ENCODE results near the gene IPO5. TPM values are rescaled to one million over a fixed set of nuclear protein-coding genes. Genes with fewer than 3 reads are reported as not detected.

IPO5 gene
- total RNA-seq, 1 donor from 2014 or later, result 83.6 TPM

DNA sequence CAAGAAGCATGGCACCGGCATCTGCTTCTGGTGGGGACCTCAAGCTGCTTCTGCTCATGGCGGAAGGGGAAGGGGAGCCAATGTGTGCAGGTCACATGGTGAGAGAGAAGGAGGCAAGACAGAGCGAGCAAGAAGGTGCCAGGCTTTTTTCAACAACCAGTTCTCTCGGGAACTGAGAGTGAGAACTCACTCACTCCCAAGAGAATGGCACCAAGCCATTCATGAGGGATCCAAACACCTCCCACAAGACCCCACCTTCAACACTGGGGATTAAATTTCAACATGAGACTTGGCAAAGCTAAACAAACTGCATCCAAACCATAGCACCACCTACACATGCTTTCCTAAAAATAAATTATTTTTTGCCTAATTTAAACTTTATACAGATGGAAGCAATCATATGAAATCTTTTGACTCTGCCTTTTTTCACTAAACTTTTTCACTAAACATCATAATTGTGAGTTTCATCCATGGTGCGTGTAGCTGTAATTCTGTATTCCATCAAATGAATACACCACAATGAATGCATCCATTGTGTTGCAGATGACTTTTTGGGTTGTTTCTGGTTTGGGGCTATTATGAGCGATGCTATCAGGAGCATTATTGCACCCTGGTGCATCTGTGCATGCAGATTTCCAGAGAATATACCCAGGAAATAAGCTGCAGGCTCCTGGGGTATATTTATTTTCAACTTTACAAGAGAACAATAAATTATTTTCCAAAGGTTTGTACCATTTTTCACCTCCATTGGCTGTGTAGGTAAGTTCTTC, 14.6 kb upstream of the IPO5 start:
- Histone ChIP-seq H3K27me3 (ENCODE audit: low read depth) (no peaks in the 10 kb centered on the region), H3K36me3 (no peaks in the 10 kb centered on the region), H3K4me1 (no peaks in the 10 kb centered on the region), H3K4me3 (no peak overlapping the region), H3K27ac (no peak overlapping the region), H3K9me3 (no peaks in the 10 kb centered on the region)
- no peak for DNase-seq
- intact Hi-C loops (cut with DNase I), result no loop called here
- TF ChIP-seq, protein P1, sequence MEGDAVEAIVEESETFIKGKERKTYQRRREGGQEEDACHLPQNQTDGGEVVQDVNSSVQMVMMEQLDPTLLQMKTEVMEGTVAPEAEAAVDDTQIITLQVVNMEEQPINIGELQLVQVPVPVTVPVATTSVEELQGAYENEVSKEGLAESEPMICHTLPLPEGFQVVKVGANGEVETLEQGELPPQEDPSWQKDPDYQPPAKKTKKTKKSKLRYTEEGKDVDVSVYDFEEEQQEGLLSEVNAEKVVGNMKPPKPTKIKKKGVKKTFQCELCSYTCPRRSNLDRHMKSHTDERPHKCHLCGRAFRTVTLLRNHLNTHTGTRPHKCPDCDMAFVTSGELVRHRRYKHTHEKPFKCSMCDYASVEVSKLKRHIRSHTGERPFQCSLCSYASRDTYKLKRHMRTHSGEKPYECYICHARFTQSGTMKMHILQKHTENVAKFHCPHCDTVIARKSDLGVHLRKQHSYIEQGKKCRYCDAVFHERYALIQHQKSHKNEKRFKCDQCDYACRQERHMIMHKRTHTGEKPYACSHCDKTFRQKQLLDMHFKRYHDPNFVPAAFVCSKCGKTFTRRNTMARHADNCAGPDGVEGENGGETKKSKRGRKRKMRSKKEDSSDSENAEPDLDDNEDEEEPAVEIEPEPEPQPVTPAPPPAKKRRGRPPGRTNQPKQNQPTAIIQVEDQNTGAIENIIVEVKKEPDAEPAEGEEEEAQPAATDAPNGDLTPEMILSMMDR (IDR thresholded peaks at IDR 0.05), result no peak
- ATAC-seq, result no peak

DNA sequence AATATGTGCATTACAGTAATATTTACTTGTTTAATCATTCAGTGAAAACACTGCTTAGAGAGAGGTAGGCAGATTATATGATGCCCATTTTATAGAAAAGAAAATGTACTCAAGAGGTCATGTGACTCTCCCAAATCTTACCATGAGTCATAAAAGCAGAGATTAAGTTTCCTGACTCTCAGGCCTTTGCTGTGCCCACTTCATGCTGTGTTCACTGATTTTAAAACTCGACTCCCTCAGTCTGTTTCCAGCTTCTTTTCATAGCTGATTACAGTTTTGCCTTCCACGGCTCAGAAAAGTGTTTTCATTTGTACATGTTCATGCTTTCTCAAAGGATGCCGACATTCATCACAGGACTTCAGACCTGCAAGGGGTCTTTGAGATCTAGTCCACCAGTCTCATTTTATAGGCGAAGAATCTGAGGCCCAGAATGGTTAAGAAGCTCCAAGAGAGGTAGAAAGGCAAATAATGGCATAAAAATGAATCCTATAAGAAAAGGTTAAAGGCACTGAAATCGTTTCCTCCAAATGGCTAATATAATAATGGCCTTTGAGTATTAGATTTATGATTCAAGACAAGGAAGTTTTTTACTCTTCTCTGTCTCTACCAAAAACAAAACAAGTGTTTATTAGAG, 9.0 kb upstream of the IPO5 start:
- Histone ChIP-seq H3K4me3 (no peak overlapping the region), H3K27me3 (ENCODE audit: low read depth) (no peaks in the 10 kb centered on the region), H3K27ac (no peak overlapping the region), H3K9me3 (no peaks in the 10 kb centered on the region), H3K4me1 (no peaks in the 10 kb centered on the region), H3K36me3 (no peaks in the 10 kb centered on the region)
- DNase-seq, result no peak
- TF ChIP-seq, protein P1 (IDR thresholded peaks at IDR 0.05), result no peak
- no peak for ATAC-seq
- intact Hi-C loops (cut with DNase I), result no loop called here

DNA sequence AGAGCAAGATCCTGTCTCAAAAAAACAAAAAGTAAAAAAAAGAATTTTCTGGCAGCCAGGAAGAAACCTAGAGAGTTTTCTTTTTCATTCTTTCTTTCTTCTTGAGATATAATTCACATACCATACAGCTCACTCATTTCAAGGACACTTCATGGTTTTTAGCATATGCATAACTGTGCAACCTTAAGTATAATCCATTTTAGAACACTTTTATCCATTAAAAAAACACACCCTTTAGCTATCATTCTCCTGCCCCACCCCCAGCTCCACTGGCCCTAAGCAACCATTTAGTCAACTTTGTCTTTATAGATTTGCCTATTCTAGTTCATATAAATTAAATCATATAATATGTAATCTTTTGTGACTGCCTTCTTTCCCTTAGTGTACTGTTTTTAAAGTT, 8.1 kb upstream of the IPO5 start:
- Histone ChIP-seq H3K27me3 (ENCODE audit: low read depth) (no peaks in the 10 kb centered on the region), H3K9me3 (no peaks in the 10 kb centered on the region), H3K4me1 (no peaks in the 10 kb centered on the region), H3K4me3 (no peak overlapping the region), H3K27ac (no peak overlapping the region), H3K36me3 (no peaks in the 10 kb centered on the region)
- DNase-seq (no peak), ATAC-seq (no peak)
- intact Hi-C loops (cut with DNase I), result no loop called here
- TF ChIP-seq, protein P1 (IDR thresholded peaks at IDR 0.05), result no peak

DNA sequence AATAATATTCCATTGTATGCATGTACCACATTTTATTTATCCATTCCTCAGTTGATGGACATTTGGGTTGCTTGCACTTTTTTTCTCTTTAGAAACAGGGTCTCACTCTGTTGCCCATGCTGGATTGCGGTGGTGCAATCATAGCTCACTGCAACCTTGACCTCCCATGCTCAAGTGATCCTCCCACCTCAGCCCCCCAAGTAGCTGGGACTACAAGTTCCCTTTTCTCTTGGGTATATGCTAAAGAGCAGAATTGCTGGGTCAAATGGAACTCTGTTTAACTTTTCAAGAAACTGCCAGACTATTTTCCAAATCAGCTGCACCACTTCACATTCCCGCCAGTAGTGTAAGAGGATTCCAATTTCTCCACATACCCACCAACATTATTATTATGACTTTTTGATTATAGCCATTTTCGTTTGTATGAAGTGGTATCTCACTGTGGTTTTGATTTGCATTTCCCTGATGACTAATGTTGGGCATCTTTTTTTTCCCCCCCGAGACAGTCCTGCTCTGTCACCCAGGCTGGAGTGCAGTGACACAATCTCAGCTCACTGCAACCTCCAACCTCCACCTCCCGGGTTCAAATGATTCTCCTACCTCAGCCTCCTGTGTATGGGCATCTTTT, 7.6 kb upstream of the IPO5 start:
- no peak for ATAC-seq
- H3K4me1 ChIP-seq, result no peaks in the 10 kb centered on the region
- no peaks in the 10 kb centered on the region for H3K36me3 ChIP-seq
- TF ChIP-seq, protein P1 (IDR thresholded peaks at IDR 0.05), result no peak
- no peak overlapping the region for H3K27ac ChIP-seq
- no peak overlapping the region for H3K4me3 ChIP-seq
- intact Hi-C loops (cut with DNase I), result no loop called here
- no peaks in the 10 kb centered on the region for H3K9me3 ChIP-seq
- H3K27me3 ChIP-seq (ENCODE audit: low read depth), result no peaks in the 10 kb centered on the region
- no peak for DNase-seq

DNA sequence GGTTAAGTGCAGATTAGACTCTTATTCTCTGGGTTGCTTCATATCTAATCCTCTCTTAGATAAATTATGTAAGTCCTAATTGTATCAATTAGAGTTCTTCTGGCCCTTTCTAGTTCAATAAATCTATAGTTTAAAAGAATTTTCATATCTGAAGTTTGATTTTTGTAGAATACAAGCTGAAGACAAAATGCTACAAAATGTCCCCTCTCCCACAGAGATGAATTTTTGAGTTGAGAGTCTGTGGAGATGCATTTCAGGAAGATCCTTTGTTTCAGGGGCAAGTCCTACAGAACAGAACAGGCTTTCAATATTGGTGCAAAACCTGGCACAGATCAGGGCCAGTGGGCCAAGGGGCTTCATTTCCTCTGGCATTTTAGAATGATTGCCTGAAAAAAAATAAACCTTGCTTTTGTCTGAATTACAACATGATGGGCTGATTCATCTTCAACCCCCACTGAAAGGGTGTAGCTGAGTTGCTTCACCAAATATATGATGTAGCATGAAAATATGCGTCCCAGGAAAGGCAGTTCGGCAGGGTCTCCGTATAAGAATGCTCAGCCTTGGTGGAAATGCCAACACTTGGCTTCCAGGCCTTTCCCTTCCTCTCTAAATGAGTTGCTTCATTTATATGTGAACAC, 6.4 kb upstream of the IPO5 start:
- intact Hi-C loops (cut with DNase I), result no loop called here
- no peak for DNase-seq
- no peaks in the 10 kb centered on the region for H3K4me1 ChIP-seq
- TF ChIP-seq, protein P1 (IDR thresholded peaks at IDR 0.05), result no peak
- H3K9me3 ChIP-seq, result no peaks in the 10 kb centered on the region
- no peak overlapping the region for H3K4me3 ChIP-seq
- no peaks in the 10 kb centered on the region for H3K36me3 ChIP-seq
- no peak overlapping the region for H3K27ac ChIP-seq
- no peak for ATAC-seq
- no peaks in the 10 kb centered on the region for H3K27me3 ChIP-seq (ENCODE audit: low read depth)
